ENCODE data around the gene LPCAT1.

GRCh38 chr5:1504617-1505016 is 19.1 kb downstream of the LPCAT1 start:
- TF ChIP-seq JUND (IDR thresholded peaks at IDR 0.05; ENCODE audit: low read depth, low read length) (no peak), POLR2A (IDR thresholded peaks at IDR 0.05; ENCODE audit: low read depth, low read length) (no peak), SUZ12 (IDR thresholded peaks at IDR 0.05; ENCODE audit: unreplicated experiment) (no peak), CTCF (IDR thresholded peaks at IDR 0.05 in 2 of 3, conservative IDR thresholded peaks at IDR 0.05 in 1 of 3; ENCODE audit: control insufficient read depth in 2 of 3, extremely low read depth in 1 of 3, insufficient read depth in 1 of 3, low read depth in 3 of 3, low read length in 3 of 3) (no peak), EGR1 (IDR thresholded peaks at IDR 0.05; ENCODE audit: borderline replicate concordance in 1 of 2, low read depth in 2 of 2, low read length in 2 of 2) (no peak), HCFC1 (IDR thresholded peaks at IDR 0.05; ENCODE audit: low read length) (no peak)
